Right lung (tissue), 5 donors: ENCODE results near the gene ABHD16B. TPM values are rescaled to one million over a fixed set of nuclear protein-coding genes. Genes with fewer than 3 reads are reported as not detected.
"Not testable (repeated sequence)": the region's sequence is repeated elsewhere in the genome, so short reads cannot be mapped to it uniquely, and the experiment has no call there.

Experiments
- DNase-seq, 2 donors: peaks; one replicate each; pipeline ENCODE4 v3.0.0-alpha.2; 2013
- polyA plus RNA-seq, 5 donors: library from polyadenylated mRNA; unstranded; fragments of 120-200 nt; gene quantifications; one replicate each; pipeline versions ENCODE4 v1.2.1 to v1.2.3, GENCODE V29; 2013; ENCODE audit warnings: inconsistent platforms in 1 of 5, low replicate concordance in 1 of 5; ENCODE audit not compliant: insufficient read length in 5 of 5, insufficient read depth in 1 of 5

ABHD16B gene
- polyA plus RNA-seq, 5 donors = not detected

DNA sequence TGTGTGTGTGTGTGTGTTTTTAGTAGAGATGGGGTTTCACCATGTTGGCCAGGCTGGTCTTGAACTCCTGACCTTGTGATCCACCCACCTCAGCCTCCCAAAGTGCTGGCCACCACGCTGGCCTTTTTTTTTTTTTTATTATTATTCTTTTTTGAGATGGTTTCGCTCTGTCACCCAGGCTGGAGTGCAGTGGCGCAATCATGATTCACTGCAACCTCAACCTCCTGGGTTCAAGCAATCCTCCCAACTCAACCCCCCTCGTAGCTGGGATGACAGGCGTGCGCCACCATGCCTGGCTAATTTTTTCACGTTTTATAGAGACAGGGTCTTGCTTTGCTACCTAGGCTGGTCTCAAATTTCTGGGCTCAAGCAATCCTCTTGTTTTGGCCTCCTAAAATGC is 12.9 kb downstream of the ABHD16B start:
- DNase-seq = not testable (repeated sequence)

DNA sequence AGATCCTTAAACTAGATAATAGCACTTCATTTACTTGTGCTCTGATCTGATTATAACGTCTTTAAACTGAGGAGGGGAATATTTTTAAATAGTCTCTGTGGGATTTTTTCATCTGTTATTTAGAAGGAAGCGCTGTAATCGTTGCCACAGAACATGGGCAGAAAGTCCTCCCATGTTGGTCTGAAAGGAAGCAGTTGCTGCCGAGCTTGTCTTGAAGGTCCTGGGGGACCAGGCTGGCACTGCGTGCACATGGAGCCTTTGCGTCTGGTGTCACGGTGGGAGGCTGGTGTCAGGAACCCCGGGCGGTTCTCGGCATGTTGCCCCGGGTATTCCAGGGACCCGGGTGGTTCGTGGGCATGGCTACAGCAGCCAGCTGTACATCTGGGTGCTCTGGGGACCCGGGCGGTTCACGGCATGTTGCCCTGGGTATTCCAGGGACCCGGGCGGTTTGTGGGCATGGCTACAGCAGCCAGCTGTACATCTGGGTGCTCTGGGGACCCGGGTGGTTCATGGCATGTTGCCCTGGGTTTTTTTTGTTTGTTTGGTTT is 15.3 kb downstream of the ABHD16B start:
- DNase-seq = no peak

DNA sequence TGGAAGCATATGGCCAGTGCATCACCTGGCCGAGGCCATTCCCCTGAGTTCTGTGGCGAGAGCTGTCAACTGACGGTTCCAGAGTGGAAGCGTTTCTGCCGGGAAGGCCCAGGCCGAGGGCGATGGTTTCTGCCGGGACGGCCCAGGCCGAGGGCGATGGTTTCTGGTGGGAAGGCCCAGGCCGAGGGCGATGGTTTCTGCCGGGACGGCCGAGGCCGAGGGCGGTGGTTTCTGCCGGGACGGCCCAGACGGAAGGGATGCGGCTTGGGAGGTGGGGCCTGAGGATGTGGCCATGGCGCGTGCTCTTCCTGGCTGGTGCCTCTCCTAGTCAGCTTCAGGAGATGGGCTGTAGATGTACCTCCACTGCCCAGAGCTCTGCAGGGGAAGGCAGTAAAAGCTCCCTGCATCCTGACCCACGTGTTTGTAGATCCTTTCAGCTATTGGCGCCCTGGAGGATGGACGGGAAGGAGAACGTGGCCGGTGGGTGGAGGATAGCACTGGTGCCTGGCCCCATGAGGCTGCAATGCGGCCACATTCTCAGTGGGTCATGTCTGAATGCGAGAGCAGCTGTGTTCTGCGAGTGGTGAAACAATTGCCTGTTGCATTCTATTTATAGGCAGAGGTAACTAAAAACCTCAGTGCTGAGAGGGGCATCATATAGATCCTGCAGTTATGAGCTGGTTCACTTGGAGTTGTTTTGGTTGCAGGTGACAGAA is 16.6 kb downstream of the ABHD16B start:
- DNase-seq = no peak

DNA sequence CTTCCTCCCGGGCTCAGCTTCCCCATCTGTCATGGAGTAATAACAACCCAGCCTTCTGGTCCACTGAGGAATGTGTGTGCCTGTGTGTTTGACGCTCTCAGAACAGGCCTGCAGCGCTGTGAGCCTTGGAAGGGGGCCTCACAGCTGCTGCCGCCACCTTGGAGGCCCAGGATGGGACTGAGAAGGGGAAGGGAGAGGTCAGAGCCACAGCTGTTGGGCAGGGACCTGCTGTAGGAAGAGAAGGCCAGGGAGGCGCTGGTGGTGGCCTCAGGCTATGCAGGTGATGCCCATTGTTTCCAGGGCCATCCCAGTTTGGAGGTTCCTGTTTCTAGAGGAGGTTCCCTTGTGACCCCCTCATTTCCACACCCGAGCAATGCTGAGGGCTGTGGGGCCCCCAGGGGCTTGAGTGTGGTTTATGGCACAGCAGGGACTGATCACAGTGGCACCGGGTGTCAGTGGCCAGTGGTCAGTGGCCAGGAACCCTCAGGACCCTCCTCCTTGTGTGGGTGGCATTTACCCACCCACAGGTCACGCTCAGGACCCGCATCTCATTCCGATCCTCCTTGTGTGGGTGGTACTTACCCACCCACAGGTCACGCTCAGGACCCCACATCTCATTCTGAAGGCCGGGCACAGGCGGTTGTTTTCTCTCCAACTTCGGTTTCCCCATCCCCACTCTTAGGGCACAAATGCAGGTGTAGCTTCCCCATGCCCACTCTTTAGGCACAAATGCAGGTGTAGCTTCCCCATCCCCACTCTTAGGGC is 17.8 kb downstream of the ABHD16B start:
- no peak for DNase-seq

DNA sequence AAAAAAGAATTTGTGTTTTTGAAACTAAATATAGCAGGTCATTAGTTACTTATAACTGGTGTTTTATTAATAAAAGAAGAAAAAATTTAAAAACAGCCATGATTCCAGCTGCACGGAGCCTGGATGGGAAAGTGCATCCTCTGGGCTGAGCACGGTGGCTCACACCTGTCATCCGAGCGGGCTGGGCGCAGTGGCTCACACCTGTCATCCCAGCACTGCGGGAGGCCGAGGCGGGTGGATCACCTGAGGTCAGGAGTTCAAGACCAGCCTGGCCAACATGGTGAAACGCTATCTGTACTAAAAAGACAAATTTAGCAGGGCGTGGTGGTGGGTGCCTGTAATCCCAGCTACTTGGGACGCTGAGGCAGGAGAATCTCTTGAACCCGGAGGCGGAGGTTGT is 19.6 kb downstream of the ABHD16B start:
- not testable (repeated sequence) for DNase-seq

DNA sequence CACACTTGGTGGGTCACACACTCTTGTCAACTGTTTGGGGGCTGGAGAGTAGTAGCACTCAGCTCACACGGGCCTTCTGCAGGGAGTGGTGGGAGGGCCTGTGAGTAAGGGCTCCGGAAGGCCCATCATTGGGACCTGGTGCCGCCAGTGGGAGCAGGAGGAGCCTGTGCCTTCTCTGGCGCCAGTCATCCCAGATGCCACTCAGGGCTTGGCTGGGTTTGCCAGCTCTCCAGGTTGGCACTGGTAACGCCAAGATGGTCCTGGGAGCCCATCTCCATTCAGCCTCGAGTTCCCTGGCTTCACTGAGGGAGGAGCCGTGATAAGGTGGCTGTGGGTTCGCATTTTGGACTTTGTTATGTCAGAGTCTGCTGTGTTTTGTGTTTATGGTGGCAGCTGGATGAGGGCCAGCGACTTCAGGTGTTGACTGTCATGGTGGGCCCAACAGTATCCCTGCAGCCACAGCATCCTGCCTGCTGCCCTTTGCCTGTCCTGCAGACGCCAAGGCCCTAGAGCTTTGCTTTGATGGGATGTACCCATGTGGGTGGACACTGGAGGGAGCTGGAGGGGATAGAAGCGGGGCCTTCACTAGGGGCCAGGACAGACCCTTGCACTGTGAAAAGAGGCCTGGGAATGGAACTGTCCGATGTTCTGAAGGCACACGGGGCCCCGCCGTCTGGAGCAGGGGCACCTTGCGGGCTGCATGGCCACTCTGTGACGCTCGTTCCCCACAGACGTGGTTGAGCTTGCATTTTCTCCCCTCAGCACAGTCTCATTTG is 20.3 kb downstream of the ABHD16B start:
- no peak for DNase-seq

DNA sequence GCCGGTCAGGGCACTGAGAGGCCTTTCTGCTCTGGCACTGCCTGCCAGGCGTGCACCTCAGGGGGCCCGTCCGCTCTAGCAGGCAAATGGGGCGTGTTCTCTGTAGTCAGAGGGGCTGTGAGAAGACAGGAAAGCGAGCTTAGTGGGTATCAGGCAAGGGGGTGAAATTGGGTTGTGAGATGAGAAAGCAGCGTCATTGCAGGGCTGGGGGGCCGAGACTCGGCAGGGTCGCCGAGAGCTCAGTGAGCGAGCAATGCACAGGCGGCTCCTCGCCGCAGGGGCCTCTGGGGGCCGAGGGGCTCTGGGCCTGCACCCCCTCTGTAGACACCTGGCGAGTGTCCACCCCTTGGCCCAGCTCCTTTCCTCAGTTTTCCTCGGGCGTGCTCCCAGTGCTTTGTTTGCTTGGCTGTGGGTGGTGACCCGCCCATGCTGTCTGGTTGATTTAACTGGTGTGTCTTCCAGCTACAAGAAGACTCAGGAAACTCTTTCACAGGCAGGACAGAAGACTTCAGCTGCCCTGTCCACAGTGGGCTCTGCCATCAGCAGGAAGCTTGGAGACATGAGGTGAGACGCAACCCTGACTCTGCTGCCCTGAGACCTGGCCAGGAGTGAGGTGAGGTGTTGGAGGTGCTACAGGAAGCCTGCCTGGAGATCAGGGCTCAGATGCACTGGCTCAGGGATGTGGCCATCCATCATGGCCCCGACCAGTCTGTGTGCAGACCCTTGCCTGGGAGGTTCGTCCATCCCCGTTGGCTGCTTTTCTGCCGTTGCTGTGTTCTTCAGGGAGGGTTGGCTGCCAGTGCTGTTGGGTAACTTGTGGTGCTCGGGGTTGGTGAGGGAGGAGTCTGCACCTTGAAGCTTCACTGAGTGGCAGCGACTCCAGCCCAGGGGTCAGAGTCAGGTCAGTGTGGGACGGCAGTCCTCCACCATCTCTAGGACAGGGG is 21.2 kb downstream of the ABHD16B start:
- DNase-seq = no peak

DNA sequence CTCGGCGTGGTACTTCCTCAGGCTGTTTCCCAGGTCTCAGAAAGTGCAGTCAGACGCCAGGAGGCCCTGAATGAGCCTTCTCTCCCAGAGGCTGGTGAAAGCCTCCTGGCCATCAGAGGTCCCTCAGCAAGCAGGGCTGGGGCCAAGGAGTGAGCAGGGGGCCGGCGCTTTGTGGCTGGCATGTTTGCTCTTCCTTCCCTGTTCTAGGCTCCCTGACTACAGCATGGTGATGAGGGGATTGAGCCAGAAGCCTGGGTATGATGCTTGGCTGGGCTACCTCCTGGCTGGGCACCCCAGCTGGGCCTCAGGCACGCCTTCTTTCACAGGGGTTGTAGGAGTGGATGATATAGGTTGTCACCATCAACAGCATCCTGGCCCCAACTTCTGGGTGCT is 21.9 kb downstream of the ABHD16B start:
- no peak for DNase-seq

DNA sequence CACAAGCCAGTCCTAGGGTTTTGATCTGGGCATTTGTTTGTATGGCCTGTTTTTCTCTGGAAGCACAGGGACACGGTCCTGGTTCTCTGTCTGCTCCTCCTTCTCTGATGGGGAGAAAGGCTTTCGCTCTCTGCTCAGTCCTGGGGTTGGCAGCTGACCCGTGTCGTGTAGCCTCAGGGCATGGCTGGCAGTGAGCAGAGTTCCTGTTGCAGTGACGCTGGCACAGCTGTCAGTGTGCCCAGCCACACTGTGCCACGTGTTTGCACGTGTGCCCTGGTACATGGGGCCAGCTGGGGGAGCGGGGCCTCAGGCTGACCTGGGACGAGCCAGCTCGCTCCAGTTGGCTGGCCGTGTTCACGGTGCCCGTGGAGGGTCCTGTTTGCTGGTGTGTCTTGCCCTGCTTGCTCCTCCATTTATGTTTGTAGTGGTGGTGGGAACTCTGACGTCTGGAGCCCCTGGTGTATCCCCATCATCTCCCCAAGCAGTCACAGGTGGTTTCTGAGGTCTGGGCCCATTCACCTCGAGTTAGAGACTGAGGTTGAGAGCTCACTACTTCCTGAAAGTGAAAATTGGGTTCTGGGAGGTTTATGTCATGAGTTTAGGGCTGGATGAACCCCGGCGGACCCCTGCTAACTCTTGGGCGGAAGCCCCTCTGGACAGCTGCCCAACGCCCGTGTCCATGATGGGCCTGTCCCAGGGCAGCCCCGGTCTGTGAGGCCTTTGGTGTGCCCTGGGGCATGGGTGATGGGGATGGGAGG is 23.4 kb downstream of the ABHD16B start:
- DNase-seq = no peak

DNA sequence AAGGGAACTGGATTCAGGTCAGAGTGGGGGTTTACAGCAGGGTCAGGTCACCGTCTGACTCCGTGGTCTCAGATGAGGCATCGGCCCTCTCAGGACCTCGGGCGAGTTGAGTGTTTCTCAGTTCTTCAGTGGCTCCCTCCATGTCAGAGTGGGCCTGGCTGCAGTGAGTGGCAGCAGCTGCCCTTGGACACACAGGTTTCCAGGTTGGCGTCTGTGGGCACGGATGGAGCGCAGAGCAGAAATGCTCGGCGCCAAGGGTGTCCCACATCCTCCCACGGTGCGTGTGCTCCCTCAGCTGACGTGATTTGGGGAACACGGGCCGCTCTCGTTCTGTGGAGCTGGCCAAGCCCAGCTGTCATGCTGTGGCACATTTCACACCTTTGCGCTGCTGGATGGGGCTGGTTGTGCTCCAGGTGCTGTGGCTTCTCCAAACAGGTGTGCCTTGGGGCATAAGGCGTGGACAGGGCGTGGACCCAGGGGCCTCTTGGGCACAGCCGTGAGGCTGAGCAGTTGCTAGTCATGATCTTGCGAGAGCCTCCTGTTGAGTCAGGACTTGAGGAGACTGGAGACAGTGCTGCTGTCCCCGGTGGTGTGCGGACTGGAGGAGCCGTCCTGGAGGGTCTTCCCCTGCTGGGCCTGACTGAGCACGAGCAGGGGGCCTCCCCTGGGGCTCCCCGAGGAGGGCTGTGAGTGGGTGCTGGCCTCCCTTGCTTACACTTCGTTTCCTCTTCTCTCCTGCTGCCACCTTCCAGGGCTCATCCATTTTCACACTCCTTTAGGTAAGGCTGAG is 24.2 kb downstream of the ABHD16B start:
- no peak for DNase-seq

DNA sequence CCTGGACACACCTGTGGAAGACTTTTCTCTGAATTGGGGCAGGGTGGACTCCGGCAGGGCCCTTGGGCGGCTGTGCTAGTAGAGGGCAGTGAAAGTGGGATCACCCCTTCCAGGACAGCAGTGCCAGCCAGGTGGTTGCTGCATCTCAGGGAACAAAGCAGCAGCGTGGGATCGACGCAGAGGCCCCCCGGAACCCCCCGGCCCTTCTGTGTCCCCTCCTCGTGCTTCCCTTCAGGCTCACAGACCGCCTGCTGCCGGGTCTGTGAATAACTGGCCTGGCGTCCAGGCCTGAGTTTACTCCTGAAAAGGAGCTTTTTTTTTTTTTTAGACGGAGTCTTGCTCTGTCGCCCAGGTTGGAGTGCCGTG is 24.7 kb downstream of the ABHD16B start:
- no peak for DNase-seq

DNA sequence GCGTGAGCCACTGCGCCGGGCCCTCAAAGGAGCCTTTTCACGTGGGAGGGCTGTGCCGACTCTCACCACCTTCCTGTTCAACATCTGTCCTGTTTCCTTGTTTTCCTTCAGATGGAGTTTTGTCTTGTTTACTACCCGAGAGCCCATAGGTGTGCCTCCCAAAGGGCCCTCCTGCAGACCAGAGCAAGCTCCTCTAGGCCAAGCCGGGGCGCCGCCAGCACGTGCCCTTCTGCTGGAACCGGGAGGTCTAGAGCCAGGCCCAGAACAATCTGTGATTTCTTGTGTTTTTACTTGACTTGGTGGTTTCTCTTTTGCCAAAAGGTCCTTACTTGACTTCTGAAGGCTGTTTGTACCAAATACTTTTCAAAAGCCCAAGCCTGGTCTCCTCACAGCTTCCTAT is 25.6 kb downstream of the ABHD16B start:
- no peak for DNase-seq

DNA sequence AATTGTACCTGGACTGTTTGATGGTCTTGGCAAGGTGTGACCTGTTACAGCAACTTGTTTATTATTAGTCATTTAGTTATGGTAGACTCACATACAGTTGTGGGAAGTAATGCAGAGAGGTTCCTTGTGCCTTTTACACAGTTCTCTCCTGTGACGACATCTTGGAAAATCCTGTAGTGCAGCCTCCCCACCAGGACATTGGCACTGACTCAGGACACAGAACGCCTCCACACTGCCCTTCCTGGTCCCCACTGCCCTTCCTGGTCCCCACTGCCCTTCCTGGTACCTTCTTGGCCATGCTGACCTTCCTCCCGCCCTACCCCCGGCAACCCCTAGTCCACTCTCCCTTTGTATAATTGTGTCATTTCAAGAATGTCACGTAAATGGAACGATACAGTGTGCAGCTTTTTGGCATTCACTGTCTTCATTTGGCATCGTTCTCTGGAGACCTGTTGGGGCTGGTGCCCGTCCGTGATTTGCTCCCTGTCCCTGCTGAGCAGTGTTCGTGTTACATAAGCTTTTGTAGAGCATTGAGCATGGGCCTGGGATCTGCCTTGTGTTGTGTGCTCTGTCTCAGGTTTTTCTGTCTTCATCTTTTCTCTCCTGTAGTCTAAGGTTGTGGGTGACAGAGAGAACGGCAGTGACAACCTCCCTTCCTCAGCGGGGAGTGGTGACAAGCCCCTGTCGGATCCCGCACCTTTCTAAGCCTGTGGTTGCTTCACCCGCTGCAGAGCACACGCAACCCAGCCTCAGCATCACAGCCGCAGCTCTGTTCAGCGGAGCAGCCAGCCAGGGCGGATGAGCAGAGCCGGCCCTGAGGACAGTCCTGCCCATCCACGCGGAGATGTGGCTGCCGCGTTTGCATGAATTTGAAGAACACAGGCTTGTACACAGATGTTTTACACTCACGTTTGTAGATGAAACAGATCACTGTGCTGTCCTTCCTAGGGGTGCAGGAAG is 28.2 kb downstream of the ABHD16B start:
- no peak for DNase-seq

DNA sequence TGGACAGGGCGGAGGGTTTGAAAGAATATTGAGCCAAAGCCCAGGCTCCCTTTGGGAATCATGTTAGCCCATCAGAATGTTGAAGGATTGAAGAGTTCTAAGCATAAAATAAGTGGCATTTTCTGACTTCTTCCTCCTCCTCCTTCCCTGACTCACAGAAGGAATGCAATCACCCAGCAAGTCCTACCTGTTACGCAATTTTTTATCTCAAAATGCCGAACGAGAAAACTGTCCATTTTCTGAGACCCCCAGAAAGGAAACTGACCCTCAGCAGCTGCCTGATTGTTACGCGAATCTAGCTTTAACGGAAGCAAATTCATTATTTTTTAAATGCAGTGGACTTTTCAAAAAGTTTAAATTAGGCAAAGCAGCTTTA is 28.9 kb downstream of the ABHD16B start:
- no peak for DNase-seq

DNA sequence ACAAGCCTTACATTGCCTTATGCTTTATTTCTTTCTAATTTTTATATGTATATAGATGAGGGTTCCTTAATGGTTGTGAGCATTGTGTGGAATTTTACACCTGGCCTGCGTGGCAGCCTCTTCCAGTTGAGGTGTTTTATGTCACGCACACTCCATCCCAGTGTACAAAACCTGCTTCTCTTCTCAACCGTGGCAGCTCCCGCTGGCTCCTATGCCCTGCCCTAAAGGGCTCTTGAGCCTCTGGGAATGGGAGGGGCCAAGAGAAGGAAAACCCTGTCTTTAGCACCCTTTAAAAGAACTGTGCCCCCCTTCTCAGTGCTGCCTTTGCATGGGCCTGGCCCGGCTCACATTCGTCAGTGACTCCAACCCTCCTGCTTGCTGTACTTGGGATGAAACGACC is 29.3 kb downstream of the ABHD16B start:
- no peak for DNase-seq

DNA sequence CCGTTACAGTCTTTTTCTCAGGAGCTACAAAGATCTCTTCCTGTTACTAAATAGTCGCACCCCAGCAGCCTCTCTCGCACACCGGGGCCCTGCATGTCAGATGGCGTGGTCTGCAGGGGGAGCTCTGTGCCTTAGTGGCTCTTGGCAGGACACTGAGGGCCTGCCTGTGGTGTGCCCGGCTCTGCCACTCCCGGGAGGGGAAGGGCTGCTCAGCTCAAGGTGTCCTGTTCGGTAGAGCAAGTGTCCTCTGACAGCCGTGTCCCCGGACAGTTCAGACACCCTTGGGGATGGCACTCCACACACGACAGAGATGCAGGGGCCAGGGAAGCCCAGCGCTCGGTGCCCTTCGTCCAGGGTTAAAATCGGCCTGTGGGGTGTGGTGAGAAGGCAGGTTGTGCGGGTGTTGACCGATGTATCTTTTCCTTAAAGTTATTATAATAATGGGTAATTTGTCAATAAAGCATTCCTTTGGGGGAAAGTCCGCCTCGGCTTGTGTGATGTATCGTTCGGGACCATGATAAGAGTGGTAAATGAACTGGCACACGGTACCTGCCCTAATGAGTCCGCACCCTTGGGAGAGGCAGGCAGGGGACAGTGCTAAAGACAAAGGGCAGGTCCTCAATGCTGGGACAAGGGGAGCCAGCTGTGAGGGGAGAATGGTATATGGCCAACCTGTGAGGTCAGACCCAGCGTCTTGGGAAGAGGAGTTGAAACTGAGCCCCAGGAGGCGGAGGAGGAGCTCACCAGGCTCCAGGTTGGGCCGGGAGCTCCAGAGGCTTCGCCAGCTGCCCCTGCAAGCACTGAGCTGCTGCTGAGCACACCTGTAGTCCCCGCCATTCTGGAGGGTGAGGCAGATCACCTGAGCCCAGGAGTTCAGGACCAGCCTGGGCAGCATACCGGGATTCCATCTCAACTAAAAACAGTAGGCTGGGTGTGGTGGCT is 30.0 kb downstream of the ABHD16B start:
- DNase-seq = no peak

DNA sequence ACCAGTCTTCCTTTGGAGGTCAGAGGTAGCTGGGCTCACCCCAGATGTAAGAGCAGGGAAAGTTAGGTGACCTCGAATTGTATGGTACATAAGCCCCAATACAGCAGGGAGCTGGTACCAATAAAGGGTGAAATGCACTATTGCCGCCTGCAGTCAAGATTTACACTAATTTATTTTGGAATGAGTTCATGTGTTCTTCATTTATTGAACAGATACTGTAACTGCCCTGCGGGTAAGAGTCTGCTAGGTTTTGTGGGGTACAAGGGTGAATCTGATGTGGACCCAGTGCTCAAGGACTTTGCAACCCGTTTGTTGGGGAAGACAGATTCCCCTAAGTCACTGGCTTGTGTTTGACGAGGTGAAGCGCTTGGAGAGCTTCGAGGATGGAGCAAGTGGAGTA is 31.1 kb downstream of the ABHD16B start:
- no peak for DNase-seq
